DND-41 (cell line): ENCODE data around the gene MYO18B.

Experiments
- ATAC-seq: fragments of 200-7000 bp; cut with Tn5 transposase; 3 replicates; pipeline ENCODE4 v1.9.1; 2021; ENCODE audit warnings: low read depth; ENCODE audit not compliant: insufficient read depth
- DNase-seq: peaks from one replicate; pipeline ENCODE4 v3.0.0-alpha.2; 2020
- H2AFZ ChIP-seq: 2 replicates; pipeline ENCODE4 v1.6.0; 2012; ENCODE audit warnings: low read depth, low read length
- H3K27ac ChIP-seq: 2 replicates; pipeline ENCODE4 v1.5.1; 2012; ENCODE audit warnings: low read length, inconsistent platforms
- H3K27me3 ChIP-seq: fragments of 200-600 bp; sonication (generic); 2 replicates; pipeline ENCODE4 v1.6.0; 2012; ENCODE audit warnings: low read length, mild to moderate bottlenecking, inconsistent platforms; ENCODE audit not compliant: insufficient read depth, poor library complexity
- H3K36me3 ChIP-seq: 2 replicates; pipeline ENCODE4 v1.5.1; 2012; ENCODE audit warnings: low read length, inconsistent platforms; ENCODE audit not compliant: insufficient read depth
- H3K4me1 ChIP-seq: 2 replicates; pipeline ENCODE4 v1.5.1; 2012; ENCODE audit warnings: mild to moderate bottlenecking, low read length; ENCODE audit not compliant: insufficient read depth
- H3K4me2 ChIP-seq: 2 replicates; pipeline ENCODE4 v1.6.0; 2012; ENCODE audit warnings: mild to moderate bottlenecking, moderate library complexity, low read length, inconsistent platforms; ENCODE audit not compliant: insufficient read depth
- H3K4me3 ChIP-seq, 2 experiments: fragments of 200-600 bp in 1 of 2; shearing (Covaris generic) in 1 of 2; 2 replicates each; pipeline ENCODE4 v1.5.1; 2012 to 2016; ENCODE audit warnings: inconsistent platforms in 2 of 2, low read length in 2 of 2, mild to moderate bottlenecking in 2 of 2, low read depth in 1 of 2, moderate library complexity in 1 of 2
- H3K79me2 ChIP-seq: 2 replicates; pipeline ENCODE4 v1.6.0; 2012; ENCODE audit warnings: low read length, inconsistent platforms; ENCODE audit not compliant: insufficient read depth
- H3K9ac ChIP-seq: 2 replicates; pipeline ENCODE4 v1.6.0; 2012; ENCODE audit warnings: low read depth, mild to moderate bottlenecking, inconsistent platforms, low read length, moderate library complexity
- H3K9me3 ChIP-seq: 2 replicates; pipeline ENCODE4 v1.5.1; 2012; ENCODE audit warnings: low read length, moderate library complexity, mild to moderate bottlenecking, inconsistent platforms; ENCODE audit not compliant: insufficient read depth, severe bottlenecking
- H4K20me1 ChIP-seq: 2 replicates; pipeline ENCODE4 v1.6.0; 2012; ENCODE audit warnings: low read length; ENCODE audit not compliant: insufficient read depth
- EZH2 ChIP-seq: IDR thresholded peaks from 3 replicates; pipeline ENCODE4 v1.6.1; 2012; ENCODE audit warnings: borderline replicate concordance, low read depth, mild to moderate bottlenecking, moderate library complexity, low read length, inconsistent platforms; ENCODE audit not compliant: severe bottlenecking
- TF ChIP-seq, protein P1 (sequence below): IDR thresholded peaks from 2 replicates; pipeline ENCODE4 v1.5.1; 2012; ENCODE audit warnings: borderline replicate concordance, low read length, moderate library complexity, mild to moderate bottlenecking; ENCODE audit not compliant: poor library complexity, severe bottlenecking; ENCODE audit errors: extremely low read depth

Gene MYO18B

DNA sequence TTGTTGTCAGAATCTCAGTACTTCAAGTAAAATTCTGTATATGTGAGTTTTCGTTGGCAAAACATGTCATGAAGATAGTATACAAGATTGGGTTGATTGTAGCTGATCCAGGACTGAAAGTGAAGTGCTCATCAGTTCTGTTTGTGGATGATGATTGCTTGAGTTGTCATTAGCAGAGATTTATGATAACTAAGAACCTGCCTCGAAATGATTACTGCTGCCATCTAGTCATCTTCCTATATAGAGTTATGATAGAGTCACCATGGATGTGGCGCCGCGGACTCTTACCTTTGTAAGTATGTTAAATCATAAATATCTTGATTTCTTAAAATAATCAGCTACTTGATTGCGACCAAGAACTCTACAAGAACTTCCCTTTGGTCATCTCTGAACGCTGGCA, 27.9 kb upstream of the MYO18B start:
- DNase-seq (no peak), ATAC-seq (no peak)
- Histone ChIP-seq H3K4me1 (no peaks in the 10 kb centered on the region), H3K27ac (no peak overlapping the region), H3K79me2 (no peaks in the 10 kb centered on the region), H3K36me3 (no peaks in the 10 kb centered on the region), H3K4me2 (no peak overlapping the region), H4K20me1 (no peaks in the 10 kb centered on the region; the same call in 1 of the 2 replicates), H3K27me3 (no peaks in the 10 kb centered on the region), H2AFZ (no peak overlapping the region), H3K4me3 (no peak overlapping the region), H3K9ac (no peak overlapping the region), H3K9me3 (no peaks in the 10 kb centered on the region)
- no peak for TF ChIP-seq EZH2
- TF ChIP-seq, protein P1, sequence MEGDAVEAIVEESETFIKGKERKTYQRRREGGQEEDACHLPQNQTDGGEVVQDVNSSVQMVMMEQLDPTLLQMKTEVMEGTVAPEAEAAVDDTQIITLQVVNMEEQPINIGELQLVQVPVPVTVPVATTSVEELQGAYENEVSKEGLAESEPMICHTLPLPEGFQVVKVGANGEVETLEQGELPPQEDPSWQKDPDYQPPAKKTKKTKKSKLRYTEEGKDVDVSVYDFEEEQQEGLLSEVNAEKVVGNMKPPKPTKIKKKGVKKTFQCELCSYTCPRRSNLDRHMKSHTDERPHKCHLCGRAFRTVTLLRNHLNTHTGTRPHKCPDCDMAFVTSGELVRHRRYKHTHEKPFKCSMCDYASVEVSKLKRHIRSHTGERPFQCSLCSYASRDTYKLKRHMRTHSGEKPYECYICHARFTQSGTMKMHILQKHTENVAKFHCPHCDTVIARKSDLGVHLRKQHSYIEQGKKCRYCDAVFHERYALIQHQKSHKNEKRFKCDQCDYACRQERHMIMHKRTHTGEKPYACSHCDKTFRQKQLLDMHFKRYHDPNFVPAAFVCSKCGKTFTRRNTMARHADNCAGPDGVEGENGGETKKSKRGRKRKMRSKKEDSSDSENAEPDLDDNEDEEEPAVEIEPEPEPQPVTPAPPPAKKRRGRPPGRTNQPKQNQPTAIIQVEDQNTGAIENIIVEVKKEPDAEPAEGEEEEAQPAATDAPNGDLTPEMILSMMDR = no peak

DNA sequence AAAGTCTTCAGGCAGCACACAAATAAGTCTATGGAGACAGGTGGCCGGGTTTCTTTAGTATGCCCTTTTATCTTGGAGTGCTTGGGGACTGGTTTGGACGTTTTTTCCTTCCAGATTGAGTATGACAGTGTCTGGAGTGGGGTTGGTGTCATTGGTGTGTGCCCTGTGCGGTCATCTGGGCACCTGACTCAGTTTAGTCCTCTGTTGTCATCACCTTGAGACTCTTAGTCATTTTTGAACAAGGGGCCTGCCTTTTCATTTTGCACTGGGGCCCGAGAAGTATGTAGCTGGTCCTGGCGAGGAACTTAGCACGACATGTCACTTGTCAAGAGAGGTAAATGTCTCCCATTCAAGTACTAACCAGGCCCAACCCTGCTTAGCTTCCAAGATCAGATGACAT, 27.2 kb upstream of the MYO18B start:
- H3K79me2 ChIP-seq = no peaks in the 10 kb centered on the region

DNA sequence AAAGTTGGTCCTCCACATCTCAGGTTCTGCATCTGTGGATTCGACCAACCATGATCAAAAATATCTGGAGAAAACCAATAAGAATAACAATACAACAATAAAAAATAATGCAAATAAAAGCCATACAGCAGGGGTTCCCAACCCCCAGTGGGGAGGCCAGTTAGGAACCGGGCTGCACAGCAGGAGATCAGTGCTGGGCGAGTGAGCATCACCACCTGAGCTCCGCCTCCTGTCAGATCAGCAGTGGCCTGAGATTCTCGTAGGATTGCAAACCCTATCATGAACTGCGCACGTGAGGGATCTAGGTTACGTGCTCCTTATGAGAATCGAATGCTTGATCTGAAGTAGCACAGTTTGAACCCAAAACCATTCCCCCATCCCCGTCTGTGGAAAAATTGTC, 25.4 kb upstream of the MYO18B start:
- TF ChIP-seq, protein P1 = no peak
- ATAC-seq (no peak), DNase-seq (no peak)
- H3K4me3 ChIP-seq = no peak overlapping the region
- no peaks in the 10 kb centered on the region; the same call in 1 of the 2 replicates for H4K20me1 ChIP-seq
- no peaks in the 10 kb centered on the region for H3K27me3 ChIP-seq
- H3K9me3 ChIP-seq = no peaks in the 10 kb centered on the region
- H3K27ac ChIP-seq = no peak overlapping the region
- no peaks in the 10 kb centered on the region for H3K36me3 ChIP-seq
- no peak overlapping the region for H3K4me2 ChIP-seq
- H3K9ac ChIP-seq = no peak overlapping the region
- H3K4me1 ChIP-seq = no peaks in the 10 kb centered on the region
- H3K79me2 ChIP-seq = no peaks in the 10 kb centered on the region
- H2AFZ ChIP-seq = no peak overlapping the region

More for the DNA sequence above, 27.2 kb upstream of the MYO18B start:
- no peak for ATAC-seq
- Histone ChIP-seq H3K4me1 (no peaks in the 10 kb centered on the region), H3K9me3 (no peaks in the 10 kb centered on the region), H3K27ac (no peak overlapping the region), H3K4me3 (no peak overlapping the region), H3K36me3 (no peaks in the 10 kb centered on the region), H3K27me3 (no peaks in the 10 kb centered on the region), H3K4me2 (no peak overlapping the region), H3K9ac (no peak overlapping the region), H2AFZ (no peak overlapping the region), H4K20me1 (no peaks in the 10 kb centered on the region; the same call in 1 of the 2 replicates)
- TF ChIP-seq, protein P1 = no peak
- no peak for TF ChIP-seq EZH2
- DNase-seq = no peak

DNA sequence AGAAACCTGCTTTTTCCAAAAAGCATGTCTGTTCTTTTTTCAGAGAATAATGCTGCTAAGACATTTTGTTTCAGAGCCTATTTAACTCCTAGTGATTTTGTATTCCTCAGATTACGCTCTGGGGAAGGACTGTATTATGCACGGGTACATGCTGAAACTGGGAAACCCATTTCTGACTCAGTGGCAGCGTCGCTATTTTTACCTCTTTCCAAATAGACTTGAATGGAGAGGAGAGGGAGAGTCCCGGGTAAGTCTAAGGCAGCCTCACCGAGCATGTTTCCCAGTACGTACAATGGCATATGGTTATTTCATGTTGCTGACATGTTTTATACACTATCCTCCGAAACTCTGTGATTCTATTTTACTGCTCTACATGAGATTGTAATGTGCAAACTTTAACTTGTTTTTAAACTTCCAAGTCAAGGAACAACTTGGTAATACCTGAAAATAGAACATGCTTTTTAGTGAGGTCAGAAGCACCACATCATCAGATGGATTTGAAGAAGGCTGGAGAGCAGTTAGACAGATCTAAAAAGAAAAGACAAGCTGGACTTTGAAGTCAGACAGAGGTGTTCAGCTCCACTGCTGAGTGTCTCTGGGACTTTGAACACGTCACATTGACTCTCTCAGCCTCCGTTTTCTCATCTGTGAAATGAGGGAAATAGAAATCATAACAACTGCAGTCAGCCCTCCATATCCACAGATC, 23.7 kb upstream of the MYO18B start:
- H3K27ac ChIP-seq = no peak overlapping the region
- no peaks in the 10 kb centered on the region for H4K20me1 ChIP-seq
- H3K36me3 ChIP-seq = no peaks in the 10 kb centered on the region
- DNase-seq = no peak
- H3K9ac ChIP-seq = no peak overlapping the region
- no peaks in the 10 kb centered on the region for H3K79me2 ChIP-seq
- TF ChIP-seq, protein P1 = no peak
- no peak for TF ChIP-seq EZH2
- no peaks in the 10 kb centered on the region for H3K9me3 ChIP-seq
- H2AFZ ChIP-seq = no peak overlapping the region
- no peaks in the 10 kb centered on the region for H3K27me3 ChIP-seq
- H3K4me3 ChIP-seq = no peak overlapping the region
- no peak for ATAC-seq
- H3K4me1 ChIP-seq = no peaks in the 10 kb centered on the region
- H3K4me2 ChIP-seq = no peak overlapping the region
